Thymus (tissue), 11 donors: ENCODE results near the gene KIAA1755. TPM values are rescaled to one million over a fixed set of nuclear protein-coding genes. Genes with fewer than 3 reads are reported as not detected.

Source experiments
- DNase-seq, 9 donors: peaks; one replicate each; pipeline ENCODE4 v3.0.0-alpha.2; 2013; ENCODE audit warnings: low spot score in 9 of 9, low read depth in 6 of 9, missing footprints in 1 of 9
- H3K27ac ChIP-seq, 2 donors: one replicate each; pipeline ENCODE4 v1.5.1; 2013; ENCODE audit warnings: control low read depth in 1 of 2, low read depth in 1 of 2, low read length in 1 of 2, mild to moderate bottlenecking in 1 of 2, moderate library complexity in 1 of 2
- H3K27me3 ChIP-seq, 2 donors: one replicate each; pipeline ENCODE4 v1.5.1; 2013; ENCODE audit warnings: low read length in 1 of 2; ENCODE audit not compliant: control insufficient read depth in 2 of 2, insufficient read depth in 1 of 2
- H3K36me3 ChIP-seq, 2 donors: one replicate each; pipeline ENCODE4 v1.5.1; 2013; ENCODE audit warnings: low read length in 1 of 2, mild to moderate bottlenecking in 1 of 2, moderate library complexity in 1 of 2; ENCODE audit not compliant: control insufficient read depth in 2 of 2, insufficient read depth in 2 of 2
- H3K4me1 ChIP-seq, 2 donors: one replicate each; pipeline ENCODE4 v1.5.1; 2013; ENCODE audit warnings: low read length in 2 of 2; ENCODE audit not compliant: control insufficient read depth in 2 of 2, insufficient read depth in 2 of 2
- H3K4me3 ChIP-seq, 2 donors: one replicate each; pipeline ENCODE4 v1.5.1; 2013; ENCODE audit warnings: low read length in 2 of 2, control low read depth in 1 of 2, mild to moderate bottlenecking in 1 of 2
- H3K9me3 ChIP-seq, 2 donors: one replicate each; pipeline ENCODE4 v1.5.1; 2013; ENCODE audit warnings: low read length in 1 of 2, mild to moderate bottlenecking in 1 of 2; ENCODE audit not compliant: control insufficient read depth in 2 of 2, insufficient read depth in 1 of 2
- WGBS: extraction: QIAGEN DNeasy Blood & Tissue Kit; methylation state at CpG from one replicate; pipeline ENCODE4 v1.1.7; 2013; 5-methylcytosine and 5-hydroxymethylcytosine counted together
- polyA plus RNA-seq: library from polyadenylated mRNA; stranded (reverse); fragments of 200-250 nt; gene quantifications from one replicate; pipeline ENCODE4 v1.2.3, GENCODE V29; 2013
- total RNA-seq: library from RNA; stranded (reverse); fragments of 120-200 nt; gene quantifications from one replicate; pipeline ENCODE4 v1.2.4, GENCODE V29; 2013
- donor health status: healthy.

The KIAA1755 gene
- total and polyA plus RNA-seq, 2 donors, result 0.66 to 5.5 TPM

- no peak for DNase-seq
- no peak overlapping the region for H3K27ac ChIP-seq
- 19% methylated on average over 11 of the region's 11 CpGs for WGBS
Observed at GRCh38 chr20:38302786-38303185, 42.3 kb upstream of the KIAA1755 start.

DNA sequence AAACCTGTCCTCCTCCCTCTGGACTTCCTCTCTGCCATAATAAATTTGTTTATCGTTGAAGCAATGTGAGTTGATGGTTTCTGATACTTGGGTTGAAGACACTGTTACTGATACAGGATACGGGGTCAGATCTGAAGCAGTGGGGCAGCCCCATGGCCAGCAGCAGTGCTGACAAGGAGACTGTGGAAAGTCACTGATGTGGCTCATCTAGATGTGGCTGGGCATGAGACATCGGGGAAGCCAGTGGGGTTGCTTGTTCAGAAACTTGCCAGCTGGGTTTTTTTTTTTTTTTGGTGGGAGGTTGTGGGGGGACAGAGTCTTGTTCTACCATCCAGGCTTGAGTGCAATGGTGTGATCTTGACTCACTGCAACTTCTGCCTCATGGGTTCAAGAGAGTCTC lies 40.8 kb upstream of the KIAA1755 start:
- Histone ChIP-seq H3K4me1 (peaks cover 0 to 10% of the 10 kb centered on the region in 2 donors), H3K9me3 (no peaks in the 10 kb centered on the region), H3K27ac (no peak overlapping the region), H3K36me3 (no peaks in the 10 kb centered on the region), H3K4me3 (no peak overlapping the region), H3K27me3 (peaks cover 7 to 44% of the 10 kb centered on the region in 2 donors)
- no peak for DNase-seq
- 92% methylated on average over 3 of the region's 3 CpGs for WGBS

More at GRCh38 chr20:38302786-38303185, 42.3 kb upstream of the KIAA1755 start:
- Histone ChIP-seq H3K27me3 (peaks cover 7 to 44% of the 10 kb centered on the region in 2 donors), H3K4me3 (no peak overlapping the region), H3K4me1 (peaks cover 0 to 10% of the 10 kb centered on the region in 2 donors), H3K9me3 (no peaks in the 10 kb centered on the region), H3K36me3 (no peaks in the 10 kb centered on the region)

- H3K4me1 ChIP-seq, result peaks cover 0 to 10% of the 10 kb centered on the region in 2 donors
- 92% methylated on average over 4 of the region's 4 CpGs for WGBS
- no peaks in the 10 kb centered on the region for H3K9me3 ChIP-seq
- peaks cover 7 to 42% of the 10 kb centered on the region in 2 donors for H3K27me3 ChIP-seq
- no peak overlapping the region for H3K27ac ChIP-seq
- no peaks in the 10 kb centered on the region for H3K36me3 ChIP-seq
- no peak for DNase-seq
- no peak overlapping the region for H3K4me3 ChIP-seq
Observed at GRCh38 chr20:38300438-38300837, 39.9 kb upstream of the KIAA1755 start.

DNA sequence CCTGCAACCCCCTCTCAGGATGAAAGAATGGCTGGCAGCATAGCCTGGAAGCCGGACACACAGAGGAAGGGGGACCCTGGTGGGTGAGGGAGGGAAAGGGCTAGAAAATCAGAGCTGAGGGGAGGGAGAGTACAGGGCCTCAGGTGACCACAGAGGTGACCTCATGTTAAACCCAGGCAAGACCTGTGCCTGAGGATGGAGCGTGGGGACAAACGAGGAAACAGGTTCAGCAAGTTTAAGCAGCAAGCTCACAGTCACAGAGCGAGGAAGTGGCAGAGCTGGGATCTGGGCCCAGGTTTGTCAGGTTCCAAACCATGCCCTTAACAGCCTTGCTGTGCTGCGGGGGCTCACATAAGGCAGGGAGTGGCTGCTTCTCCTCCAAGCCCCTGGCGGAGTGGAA lies 39.4 kb upstream of the KIAA1755 start:
- DNase-seq, result no peak
- Histone ChIP-seq H3K4me1 (peaks cover 0 to 10% of the 10 kb centered on the region in 2 donors), H3K9me3 (no peaks in the 10 kb centered on the region), H3K27ac (no peak overlapping the region), H3K36me3 (no peaks in the 10 kb centered on the region), H3K4me3 (no peak overlapping the region), H3K27me3 (peaks cover 7 to 39% of the 10 kb centered on the region in 2 donors)
- 84% methylated on average over 6 of the region's 6 CpGs for WGBS

GRCh38 chr20:38298768-38299288 lies 38.3 kb upstream of the KIAA1755 start:
- peak overlapping the region; percentile 64 to 76 for H3K27ac ChIP-seq
- H3K4me3 ChIP-seq, result no peak overlapping the region
- no peaks in the 10 kb centered on the region for H3K36me3 ChIP-seq
- 57% methylated on average over 13 of the region's 13 CpGs for WGBS
- no peaks in the 10 kb centered on the region for H3K9me3 ChIP-seq
- DNase-seq, result no peak
- H3K4me1 ChIP-seq, result peaks cover 0 to 6% of the 10 kb centered on the region in 2 donors
- peaks cover 7 to 28% of the 10 kb centered on the region in 2 donors for H3K27me3 ChIP-seq

GRCh38 chr20:38297916-38298674 lies 37.6 kb upstream of the KIAA1755 start:
- WGBS, result 94% methylated on average over 7 of the region's 7 CpGs
- Histone ChIP-seq H3K9me3 (no peaks in the 10 kb centered on the region), H3K4me1 (peaks cover 0 to 5% of the 10 kb centered on the region in 2 donors), H3K27ac (peak overlapping the region; percentile 64 to 76), H3K4me3 (no peak overlapping the region), H3K36me3 (no peaks in the 10 kb centered on the region), H3K27me3 (peaks cover 3 to 21% of the 10 kb centered on the region in 2 donors)
- no peak for DNase-seq

DNA sequence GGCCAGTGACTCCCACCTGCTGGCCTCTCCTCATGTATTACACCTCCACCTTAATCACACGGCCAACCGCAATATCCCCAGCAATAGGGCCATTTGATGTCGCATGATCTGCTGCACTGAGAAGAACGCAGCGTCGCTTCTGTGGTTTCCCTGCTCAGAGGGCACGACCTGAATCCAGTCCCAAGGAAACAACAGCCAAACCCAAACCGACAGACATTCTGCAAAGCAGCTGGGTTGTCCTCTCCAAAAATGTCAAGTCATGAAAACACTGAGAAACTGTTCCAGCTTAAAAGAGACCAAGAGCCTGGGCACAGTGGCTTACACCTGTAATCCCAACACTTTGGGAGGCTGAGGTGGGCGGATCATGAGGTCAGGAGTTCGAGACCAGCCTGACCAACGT lies 35.9 kb upstream of the KIAA1755 start:
- Histone ChIP-seq H3K4me1 (peaks cover 0 to 5% of the 10 kb centered on the region in 2 donors), H3K4me3 (no peak overlapping the region), H3K27me3 (peaks cover 0 to 11% of the 10 kb centered on the region in 2 donors), H3K36me3 (no peaks in the 10 kb centered on the region), H3K9me3 (no peaks in the 10 kb centered on the region), H3K27ac (no peak overlapping the region)
- DNase-seq, result no peak
- WGBS, result 70% methylated on average over 11 of the region's 11 CpGs

- H3K27me3 ChIP-seq, result peaks cover 0 to 11% of the 10 kb centered on the region in 2 donors
- H3K4me1 ChIP-seq, result peaks cover 0 to 5% of the 10 kb centered on the region in 2 donors
- 97% methylated on average over 5 of the region's 5 CpGs for WGBS
- H3K36me3 ChIP-seq, result no peaks in the 10 kb centered on the region
- H3K4me3 ChIP-seq, result no peak overlapping the region
- no peak for DNase-seq
- no peaks in the 10 kb centered on the region for H3K9me3 ChIP-seq
- H3K27ac ChIP-seq, result no peak overlapping the region
Observed at GRCh38 chr20:38295811-38296210, 35.3 kb upstream of the KIAA1755 start.

DNA sequence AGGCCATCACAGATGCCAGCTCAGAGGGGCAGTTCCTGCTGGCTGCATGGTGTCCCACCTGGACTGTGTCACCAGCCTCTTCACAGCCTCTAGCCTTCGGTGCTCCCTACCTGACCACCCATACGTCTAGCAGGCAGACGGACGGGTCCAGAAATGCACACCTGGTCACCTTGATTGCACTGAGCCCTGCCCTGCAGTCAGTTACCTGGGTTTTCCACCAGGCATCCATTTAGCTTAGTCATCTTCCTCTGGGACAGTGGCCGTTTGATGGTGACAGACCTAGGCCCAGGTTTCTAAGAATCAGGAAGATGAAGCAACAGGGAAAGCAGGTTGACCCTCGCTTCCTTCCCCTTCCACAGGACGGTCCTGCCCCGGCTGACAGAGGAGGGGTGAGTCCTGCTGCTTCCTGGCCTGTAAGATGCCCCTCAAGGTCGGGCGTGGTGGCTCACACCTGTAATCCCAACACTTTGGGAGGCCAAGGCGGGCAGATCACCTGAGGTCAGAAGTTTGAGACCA lies 33.6 kb upstream of the KIAA1755 start:
- H3K36me3 ChIP-seq, result no peaks in the 10 kb centered on the region
- no peak for DNase-seq
- H3K4me3 ChIP-seq, result no peak overlapping the region
- H3K4me1 ChIP-seq, result no peaks in the 10 kb centered on the region
- 78% methylated on average over 11 of the region's 11 CpGs for WGBS
- H3K27me3 ChIP-seq, result peaks cover 0 to 11% of the 10 kb centered on the region in 2 donors
- H3K9me3 ChIP-seq, result no peaks in the 10 kb centered on the region
- H3K27ac ChIP-seq, result no peak overlapping the region
